ENCODE data around the gene COX8C. TPM values are rescaled to one million over a fixed set of nuclear protein-coding genes. Genes with fewer than 3 reads are reported as not detected.

COX8C gene, protein sequence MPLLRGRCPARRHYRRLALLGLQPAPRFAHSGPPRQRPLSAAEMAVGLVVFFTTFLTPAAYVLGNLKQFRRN
- total RNA-seq (2014; rRNA removed; shearing (Covaris generic); ENCODE audit: low replicate concordance) = not detected in 2 replicates

- H3K27me3 ChIP-seq (ENCODE audit: low read length) = no peaks in the 10 kb centered on the region; the same call in 1 of the 2 replicates
- H3K9me2 ChIP-seq (replicated peaks; ENCODE audit: insufficient read depth, low read length) = no peaks in the 10 kb centered on the region
- DNase-seq = no peak
- H3K4me1 ChIP-seq (ENCODE audit: low read length) = no peaks in the 10 kb centered on the region
- no peak within 1 kb of the TSS for H3K4me3 ChIP-seq (ENCODE audit: low read length)
- H3K9me3 ChIP-seq (ENCODE audit: low read length) = peaks cover 2% of the 10 kb centered on the region
- no peak within 1 kb of the TSS for H2AFZ ChIP-seq (ENCODE audit: low read length)
- no peak within 1 kb of the TSS for H3K9ac ChIP-seq (ENCODE audit: low read length)
- H3K36me3 ChIP-seq (ENCODE audit: insufficient read depth, low read length) = no peaks in the 10 kb centered on the region
- no peaks in the 10 kb centered on the region for H3K79me2 ChIP-seq (ENCODE audit: low read length)
- no peak within 1 kb of the TSS for H3K4me2 ChIP-seq (ENCODE audit: low read depth, low read length, poor library complexity, severe bottlenecking)
- no peaks in the 10 kb centered on the region for H4K20me1 ChIP-seq (ENCODE audit: insufficient read depth, low read depth, low read length)
- H3K27ac ChIP-seq (ENCODE audit: low read length) = no peak within 1 kb of the TSS
Observed at GRCh38 chr14:93346926-93347721, at the start of gene COX8C. Gene COX8C, plus strand, starts transcription at chr14:93347182. Its CDS starts 87 bp downstream, at chr14:93347269.

DNA sequence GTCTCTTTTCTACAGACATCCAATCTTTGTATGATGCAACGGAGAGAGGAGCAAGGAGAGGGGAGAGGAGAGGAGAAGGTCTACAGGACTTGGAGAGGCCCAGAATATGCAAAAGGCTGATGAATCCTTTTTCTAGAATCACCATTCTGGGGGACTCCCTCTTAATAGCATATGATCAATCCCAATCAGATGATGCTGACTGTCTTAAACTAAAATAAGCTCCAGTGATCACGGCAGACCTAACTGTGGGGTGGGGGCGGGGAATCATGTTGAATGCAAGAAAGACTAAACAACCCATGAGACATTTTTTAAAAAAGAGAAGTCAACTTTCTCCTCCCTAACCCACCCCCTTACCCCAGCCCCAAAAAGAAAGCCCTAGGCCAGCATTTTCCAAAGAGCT, 47.6 kb upstream of the COX8C start:
- Histone ChIP-seq H3K9me3 (ENCODE audit: low read length) (no peaks in the 10 kb centered on the region), H3K27me3 (ENCODE audit: low read length) (no peaks in the 10 kb centered on the region), H3K27ac (ENCODE audit: low read length) (no peak overlapping the region), H3K9ac (ENCODE audit: low read length) (no peak overlapping the region), H3K9me2 (replicated peaks; ENCODE audit: insufficient read depth, low read length) (no peaks in the 10 kb centered on the region), H2AFZ (ENCODE audit: low read length) (no peak overlapping the region), H3K36me3 (ENCODE audit: insufficient read depth, low read length) (peaks cover 2% of the 10 kb centered on the region; the same call in 1 of the 2 replicates), H3K4me1 (ENCODE audit: low read length) (peaks cover 5% of the 10 kb centered on the region; the same call in 1 of the 2 replicates), H4K20me1 (ENCODE audit: insufficient read depth, low read depth, low read length) (no peaks in the 10 kb centered on the region), H3K4me3 (ENCODE audit: low read length) (no peak overlapping the region), H3K79me2 (ENCODE audit: low read length) (peaks cover 96% of the 10 kb centered on the region), H3K4me2 (ENCODE audit: low read depth, low read length, poor library complexity, severe bottlenecking) (no peak overlapping the region)
- no peak for DNase-seq

GRCh38 chr14:93299866-93300265, 47.1 kb upstream of the COX8C start:
- Histone ChIP-seq H2AFZ (ENCODE audit: low read length) (no peak overlapping the region), H3K4me3 (ENCODE audit: low read length) (no peak overlapping the region), H3K9ac (ENCODE audit: low read length) (no peak overlapping the region), H3K27me3 (ENCODE audit: low read length) (no peaks in the 10 kb centered on the region), H3K9me3 (ENCODE audit: low read length) (no peaks in the 10 kb centered on the region), H4K20me1 (ENCODE audit: insufficient read depth, low read depth, low read length) (no peaks in the 10 kb centered on the region), H3K9me2 (replicated peaks; ENCODE audit: insufficient read depth, low read length) (no peaks in the 10 kb centered on the region), H3K4me2 (ENCODE audit: low read depth, low read length, poor library complexity, severe bottlenecking) (no peak overlapping the region), H3K27ac (ENCODE audit: low read length) (no peak overlapping the region), H3K4me1 (ENCODE audit: low read length) (peaks cover 5% of the 10 kb centered on the region; the same call in 1 of the 2 replicates), H3K79me2 (ENCODE audit: low read length) (peaks cover 96% of the 10 kb centered on the region), H3K36me3 (ENCODE audit: insufficient read depth, low read length) (no peaks in the 10 kb centered on the region)
- DNase-seq = no peak

- Histone ChIP-seq H3K9me3 (ENCODE audit: low read length) (no peaks in the 10 kb centered on the region), H4K20me1 (ENCODE audit: insufficient read depth, low read depth, low read length) (no peaks in the 10 kb centered on the region), H2AFZ (ENCODE audit: low read length) (no peak overlapping the region), H3K4me2 (ENCODE audit: low read depth, low read length, poor library complexity, severe bottlenecking) (no peak overlapping the region), H3K4me3 (ENCODE audit: low read length) (no peak overlapping the region), H3K79me2 (ENCODE audit: low read length) (peaks cover 95% of the 10 kb centered on the region), H3K27ac (ENCODE audit: low read length) (no peak overlapping the region), H3K9me2 (replicated peaks; ENCODE audit: insufficient read depth, low read length) (no peaks in the 10 kb centered on the region), H3K4me1 (ENCODE audit: low read length) (peaks cover 3% of the 10 kb centered on the region; the same call in 1 of the 2 replicates), H3K27me3 (ENCODE audit: low read length) (no peaks in the 10 kb centered on the region), H3K9ac (ENCODE audit: low read length) (no peak overlapping the region), H3K36me3 (ENCODE audit: insufficient read depth, low read length) (no peaks in the 10 kb centered on the region)
- no peak for DNase-seq
Observed at GRCh38 chr14:93301821-93302447, 45.0 kb upstream of the COX8C start.

DNA sequence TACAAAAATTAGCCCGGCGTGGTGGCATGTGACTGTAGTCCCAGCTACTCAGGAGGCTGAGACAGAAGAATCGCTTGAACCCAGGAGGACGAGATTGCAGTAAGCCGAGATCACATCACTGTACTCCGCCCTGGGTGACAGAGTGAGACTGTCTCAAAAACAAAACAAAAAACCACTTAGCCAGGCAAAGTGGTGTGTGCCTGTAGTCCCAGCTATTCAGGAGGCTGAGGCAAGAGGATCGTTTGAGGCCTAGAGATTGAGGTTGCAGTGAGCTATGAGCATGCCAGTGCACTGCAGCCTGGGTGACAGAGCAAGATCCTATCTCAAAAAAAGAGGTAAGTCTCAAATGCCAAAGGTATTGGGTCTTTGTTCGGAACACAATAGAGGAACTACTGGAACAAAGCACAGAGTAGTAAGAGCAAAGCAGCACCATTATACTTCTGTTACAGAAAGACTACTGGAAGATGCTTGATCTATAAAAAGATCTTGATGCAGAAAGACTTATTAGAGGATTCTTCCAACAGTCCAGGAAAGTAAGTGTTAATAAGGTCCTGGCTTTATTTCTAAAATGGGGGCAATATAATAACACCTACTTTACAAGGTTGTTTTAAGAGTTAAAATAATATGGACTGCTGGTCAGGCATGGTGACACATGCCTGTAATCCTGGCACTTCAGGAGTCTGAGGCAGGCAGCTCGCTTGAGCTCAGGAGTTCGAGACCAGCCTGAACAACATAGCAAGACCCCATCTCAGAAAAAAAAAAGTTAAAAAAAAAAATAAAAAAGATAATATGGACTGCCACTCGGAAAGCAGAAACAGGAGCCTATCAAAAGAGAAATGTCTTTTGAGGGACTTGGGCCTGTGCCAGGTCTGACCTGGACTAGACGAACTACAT, 44.0 kb upstream of the COX8C start:
- H3K79me2 ChIP-seq (ENCODE audit: low read length) = peaks cover 95% of the 10 kb centered on the region
- no peak overlapping the region for H3K4me3 ChIP-seq (ENCODE audit: low read length)

DNA sequence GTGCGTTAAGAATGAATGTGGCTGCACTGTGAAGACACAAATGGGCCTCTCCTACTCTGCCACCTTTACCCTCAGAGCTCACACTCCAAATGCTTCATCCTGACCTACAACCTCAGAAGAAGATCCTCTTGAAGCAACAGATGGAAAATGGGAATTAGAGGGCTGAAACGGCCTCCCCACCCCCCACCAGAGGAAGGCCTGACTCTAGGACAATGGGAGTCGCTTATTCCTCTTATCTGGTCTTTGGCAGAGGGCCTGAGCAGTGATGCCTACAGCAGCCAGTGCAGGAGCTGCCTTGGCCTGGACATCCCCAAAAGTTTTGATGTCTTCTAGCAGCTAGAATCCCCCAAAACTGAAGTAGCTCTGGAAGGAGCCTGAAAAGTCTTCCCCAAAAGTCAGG, 43.3 kb upstream of the COX8C start:
- peaks cover 3% of the 10 kb centered on the region; the same call in 1 of the 2 replicates for H3K4me1 ChIP-seq (ENCODE audit: low read length)
- H2AFZ ChIP-seq (ENCODE audit: low read length) = no peak overlapping the region
- H3K79me2 ChIP-seq (ENCODE audit: low read length) = peaks cover 94% of the 10 kb centered on the region
- H3K9ac ChIP-seq (ENCODE audit: low read length) = no peak overlapping the region
- no peak for DNase-seq
- no peaks in the 10 kb centered on the region for H4K20me1 ChIP-seq (ENCODE audit: insufficient read depth, low read depth, low read length)
- no peak overlapping the region for H3K4me2 ChIP-seq (ENCODE audit: low read depth, low read length, poor library complexity, severe bottlenecking)
- no peaks in the 10 kb centered on the region for H3K36me3 ChIP-seq (ENCODE audit: insufficient read depth, low read length)
- H3K9me2 ChIP-seq (replicated peaks; ENCODE audit: insufficient read depth, low read length) = no peaks in the 10 kb centered on the region
- no peaks in the 10 kb centered on the region for H3K27me3 ChIP-seq (ENCODE audit: low read length)
- H3K27ac ChIP-seq (ENCODE audit: low read length) = no peak overlapping the region
- no peaks in the 10 kb centered on the region for H3K9me3 ChIP-seq (ENCODE audit: low read length)
- no peak overlapping the region for H3K4me3 ChIP-seq (ENCODE audit: low read length)

More for the DNA sequence above, 44.0 kb upstream of the COX8C start:
- no peak overlapping the region for H3K27ac ChIP-seq (ENCODE audit: low read length)
- H3K4me1 ChIP-seq (ENCODE audit: low read length) = peaks cover 3% of the 10 kb centered on the region; the same call in 1 of the 2 replicates
- H3K36me3 ChIP-seq (ENCODE audit: insufficient read depth, low read length) = no peaks in the 10 kb centered on the region
- H3K9me3 ChIP-seq (ENCODE audit: low read length) = no peaks in the 10 kb centered on the region
- no peaks in the 10 kb centered on the region for H4K20me1 ChIP-seq (ENCODE audit: insufficient read depth, low read depth, low read length)
- no peak overlapping the region for H3K4me2 ChIP-seq (ENCODE audit: low read depth, low read length, poor library complexity, severe bottlenecking)
- H3K27me3 ChIP-seq (ENCODE audit: low read length) = no peaks in the 10 kb centered on the region
- DNase-seq = no peak
- H3K9me2 ChIP-seq (replicated peaks; ENCODE audit: insufficient read depth, low read length) = no peaks in the 10 kb centered on the region
- no peak overlapping the region for H3K9ac ChIP-seq (ENCODE audit: low read length)
- no peak overlapping the region for H2AFZ ChIP-seq (ENCODE audit: low read length)

GRCh38 chr14:93304771-93305170, 42.2 kb upstream of the COX8C start:
- Histone ChIP-seq H3K27me3 (ENCODE audit: low read length) (no peaks in the 10 kb centered on the region), H4K20me1 (ENCODE audit: insufficient read depth, low read depth, low read length) (no peaks in the 10 kb centered on the region), H3K9ac (ENCODE audit: low read length) (no peak overlapping the region), H3K4me3 (ENCODE audit: low read length) (no peak overlapping the region), H2AFZ (ENCODE audit: low read length) (no peak overlapping the region), H3K9me2 (replicated peaks; ENCODE audit: insufficient read depth, low read length) (no peaks in the 10 kb centered on the region), H3K4me2 (ENCODE audit: low read depth, low read length, poor library complexity, severe bottlenecking) (no peak overlapping the region), H3K79me2 (ENCODE audit: low read length) (peaks cover 94% of the 10 kb centered on the region), H3K36me3 (ENCODE audit: insufficient read depth, low read length) (no peaks in the 10 kb centered on the region), H3K9me3 (ENCODE audit: low read length) (no peaks in the 10 kb centered on the region), H3K4me1 (ENCODE audit: low read length) (peaks cover 3% of the 10 kb centered on the region; the same call in 1 of the 2 replicates), H3K27ac (ENCODE audit: low read length) (no peak overlapping the region)
- no peak for DNase-seq
